IMR-90 (cell line): ENCODE data around the gene ZNF524. TPM values are rescaled to one million over a fixed set of nuclear protein-coding genes. Genes with fewer than 3 reads are reported as not detected.

Experiments
- ATAC-seq: fragments of 200-7000 bp; cut with Tn5 transposase; 2 replicates; pipeline ENCODE4 v1.9.1; 2020; ENCODE audit warnings: low read depth, mild to moderate bottlenecking, moderate library complexity
- BruUV-seq: library from RNA; stranded (reverse); fragments of 400-500 nt; replicated peaks from 2 replicates; lab custom pipeline; 2021; lab: Mats Ljungman, UMichigan
- CTCF ChIA-PET: fragments of 300-600 bp; formaldehyde crosslinking; extraction: SDS; loops from one replicate; lab custom pipeline; 2021; ENCODE audit warnings: antibody characterized with exemption; lab: Yijun Ruan, JAX
- POLR2A ChIA-PET: fragments of 300-600 bp; sonication (Branson Sonifier 250); formaldehyde crosslinking; loops from one replicate; lab custom pipeline; 2022; ENCODE audit warnings: antibody characterized with exemption; ENCODE audit not compliant: unreplicated experiment; lab: Charles Lee
- DNase-seq: peaks from one replicate; pipeline ENCODE4 v3.0.0; 2013
- H2AFZ ChIP-seq: replicated peaks from 2 replicates; pipeline ENCODE3; 2013; ENCODE audit warnings: low read length, mild to moderate bottlenecking; ENCODE audit not compliant: poor library complexity
- H2AK5ac ChIP-seq: 2 replicates; pipeline ENCODE4 v1.6.1; 2013; ENCODE audit warnings: low read depth, low read length, inconsistent platforms
- H2AK9ac ChIP-seq: replicated peaks from 2 replicates; pipeline ENCODE3; 2013; ENCODE audit warnings: mild to moderate bottlenecking, low read depth, low read length, moderate library complexity; ENCODE audit not compliant: poor library complexity
- H2BK120ac ChIP-seq: 2 replicates; pipeline ENCODE4 v1.6.1; 2013; ENCODE audit warnings: low read depth, low read length, inconsistent platforms
- H2BK15ac ChIP-seq: 3 replicates; pipeline ENCODE4 v1.6.1; 2013; ENCODE audit warnings: low read depth, low read length, inconsistent platforms
- H2BK20ac ChIP-seq: 2 replicates; pipeline ENCODE4 v1.6.1; 2013; ENCODE audit warnings: low read depth, mild to moderate bottlenecking, inconsistent platforms, low read length, moderate library complexity
- H2BK5ac ChIP-seq: 2 replicates; pipeline ENCODE4 v1.6.1; 2013; ENCODE audit warnings: mild to moderate bottlenecking, low read depth, low read length, inconsistent platforms; ENCODE audit not compliant: poor library complexity, severe bottlenecking
- H3K14ac ChIP-seq: replicated peaks from 2 replicates; pipeline ENCODE4 v1.6.1; 2013; ENCODE audit warnings: low read depth, low read length, inconsistent platforms
- H3K18ac ChIP-seq: 2 replicates; pipeline ENCODE4 v1.6.1; 2013; ENCODE audit warnings: low read depth, low read length, control low read depth
- H3K23ac ChIP-seq: 2 replicates; pipeline ENCODE4 v1.6.1; 2013; ENCODE audit warnings: low read depth, low read length, inconsistent platforms
- H3K27ac ChIP-seq: 2 replicates; pipeline ENCODE4 v1.5.1; 2013; ENCODE audit warnings: mild to moderate bottlenecking, control low read depth, low read length; ENCODE audit not compliant: insufficient read depth
- H3K27me3 ChIP-seq: 2 replicates; pipeline ENCODE4 v1.6.1; 2013; ENCODE audit warnings: low read length; ENCODE audit not compliant: control insufficient read depth, insufficient read depth
- H3K36me3 ChIP-seq: 2 replicates; pipeline ENCODE4 v1.6.1; 2013; ENCODE audit warnings: low read length, mixed read lengths; ENCODE audit not compliant: control insufficient read depth, insufficient read depth
- H3K4ac ChIP-seq: 2 replicates; pipeline ENCODE4 v1.6.1; 2013; ENCODE audit warnings: low read depth, low read length, inconsistent platforms
- H3K4me1 ChIP-seq: 2 replicates; pipeline ENCODE4 v1.6.1; 2013; ENCODE audit warnings: low read length, mixed read lengths; ENCODE audit not compliant: control insufficient read depth, insufficient read depth
- H3K4me2 ChIP-seq: 2 replicates; pipeline ENCODE4 v1.6.1; 2013; ENCODE audit warnings: low read depth, mild to moderate bottlenecking, control low read depth, low read length, moderate library complexity
- H3K4me3 ChIP-seq: 2 replicates; pipeline ENCODE4 v1.5.1; 2013; ENCODE audit warnings: low read depth, mild to moderate bottlenecking, control low read depth, low read length, moderate library complexity; ENCODE audit not compliant: insufficient read depth
- H3K56ac ChIP-seq: 2 replicates; pipeline ENCODE4 v1.6.1; 2013; ENCODE audit warnings: low read length, inconsistent platforms; ENCODE audit not compliant: insufficient read depth; ENCODE audit errors: extremely low read depth
- H3K79me1 ChIP-seq, 2 experiments: 2 replicates each; pipeline ENCODE4 v1.6.1; 2013; ENCODE audit warnings: low read length in 2 of 2, inconsistent platforms in 1 of 2, low read depth in 1 of 2
- H3K9ac ChIP-seq: 2 replicates; pipeline ENCODE4 v1.6.1; 2013; ENCODE audit warnings: low read depth, low read length, control low read depth
- H3K9me1 ChIP-seq: 2 replicates; pipeline ENCODE4 v1.6.1; 2013; ENCODE audit warnings: low read length, inconsistent platforms; ENCODE audit not compliant: insufficient read depth
- H3K9me3 ChIP-seq: 2 replicates; pipeline ENCODE4 v1.6.1; 2013; ENCODE audit warnings: low read length; ENCODE audit not compliant: control insufficient read depth, insufficient read depth
- H4K20me1 ChIP-seq: 2 replicates; pipeline ENCODE4 v1.6.1; 2013; ENCODE audit warnings: low read length, inconsistent platforms; ENCODE audit not compliant: insufficient read depth
- H4K5ac ChIP-seq: 2 replicates; pipeline ENCODE4 v1.6.1; 2013; ENCODE audit warnings: mild to moderate bottlenecking, low read depth, low read length, control low read depth
- H4K8ac ChIP-seq, 2 experiments: 2 replicates each; pipeline ENCODE4 v1.6.1; 2013; ENCODE audit warnings: low read depth in 2 of 2, low read length in 2 of 2, control low read depth in 1 of 2, inconsistent platforms in 1 of 2
- H4K91ac ChIP-seq: 2 replicates; pipeline ENCODE4 v1.6.1; 2013; ENCODE audit warnings: low read depth, low read length, inconsistent platforms; ENCODE audit not compliant: insufficient read depth
- BHLHE40 ChIP-seq: fragments of 150-350 bp; IDR thresholded peaks from 2 replicates; pipeline ENCODE4 v1.6.1; 2016; ENCODE audit warnings: mild to moderate bottlenecking, low read depth, low read length
- CEBPB ChIP-seq: IDR thresholded peaks from 2 replicates; pipeline ENCODE4 v1.6.1; 2012; ENCODE audit warnings: low read depth, low read length, improper control_type of control experiment
- ELK1 ChIP-seq: fragments of 150-350 bp; IDR thresholded peaks from 2 replicates; pipeline ENCODE4 v1.6.1; 2016; ENCODE audit warnings: low read depth, mild to moderate bottlenecking, low read length, moderate library complexity, borderline replicate concordance
- MAFK ChIP-seq: IDR thresholded peaks from 2 replicates; pipeline ENCODE4 v1.6.1; 2012; ENCODE audit warnings: low read depth, low read length, improper control_type of control experiment
- MXI1 ChIP-seq: IDR thresholded peaks from 2 replicates; pipeline ENCODE4 v1.6.1; 2012; ENCODE audit warnings: low read depth, mild to moderate bottlenecking, low read length, moderate library complexity, borderline replicate concordance
- POLR2A ChIP-seq: IDR thresholded peaks from 2 replicates; pipeline ENCODE4 v1.6.1; 2012; ENCODE audit warnings: mild to moderate bottlenecking, low read depth, low read length
- RAD21 ChIP-seq: IDR thresholded peaks from 2 replicates; pipeline ENCODE4 v1.6.1; 2012; ENCODE audit warnings: low read length, improper control_type of control experiment
- RCOR1 ChIP-seq: IDR thresholded peaks from 2 replicates; pipeline ENCODE4 v1.6.1; 2012; ENCODE audit warnings: mild to moderate bottlenecking, low read length, improper control_type of control experiment; ENCODE audit not compliant: insufficient replicate concordance
- RFX5 ChIP-seq: IDR thresholded peaks from 2 replicates; pipeline ENCODE4 v1.8.0; 2012; ENCODE audit warnings: low read depth, mild to moderate bottlenecking, low read length, moderate library complexity
- SMC3 ChIP-seq: fragments of 150-350 bp; IDR thresholded peaks from 2 replicates; pipeline ENCODE4 v1.6.1; 2016; ENCODE audit warnings: low read depth, mild to moderate bottlenecking, antibody characterized with exemption, low read length, moderate library complexity
- WGBS, 2 experiments: methylation state at CpG; one replicate each; pipeline versions ENCODE4 v1.1.5 to v1.1.7; 2013; ENCODE audit warnings: missing lambda C conversion rate in 2 of 2; ENCODE audit not compliant: insufficient read length in 1 of 2; ENCODE audit errors: extremely low coverage in 2 of 2; 5-methylcytosine and 5-hydroxymethylcytosine counted together
- dilution Hi-C: fragments of 300-500 bp; cut with HindIII; formaldehyde crosslinking; loops from one replicate; pipeline ENCODE4 v1.14.3; 2018; ENCODE audit warnings: low sequenced_read_pairs; ENCODE audit not compliant: unreplicated experiment
- in situ Hi-C: fragments of 300-500 bp; cut with MboI; formaldehyde crosslinking; loops from 3 replicates; pipeline ENCODE4 v1.14.3; 2019; ENCODE audit warnings: low sequenced_read_pairs, inconsistent platforms, mixed read lengths
- intact Hi-C: fragments of 100-400 bp; cut with micrococcal nuclease; formaldehyde crosslinking; loops from 2 replicates; pipeline ENCODE4 v1.10.0; 2022
- polyA plus RNA-seq, 3 experiments: library from polyadenylated mRNA; depleted of rRNA; stranded (reverse); fragments of >200 nt; gene quantifications; 2 replicates each; pipeline ENCODE4 v1.2.3, GENCODE V29; 2012; ENCODE audit warnings: low replicate concordance in 1 of 3
- total RNA-seq: library from RNA; depleted of rRNA; stranded (reverse); fragments of >200 nt; gene quantifications from 2 replicates; pipeline ENCODE4 v1.2.3, GENCODE V29; 2012
- TF ChIP-seq, protein P1 (sequence below): conservative IDR thresholded peaks from 2 replicates; pipeline ENCODE4 v1.5.1; 2012; ENCODE audit warnings: mild to moderate bottlenecking, low read depth, low read length, improper control_type of control experiment
- TF ChIP-seq, protein P2 (sequence below): fragments of 150-350 bp; IDR thresholded peaks from 2 replicates; pipeline ENCODE4 v1.6.1; 2017; ENCODE audit warnings: mild to moderate bottlenecking, antibody characterized with exemption, low read length, low read depth

ZNF524 gene
- total and polyA plus RNA-seq, 2 of the 4 experiments (the other 2 are of a cell fraction) = 2.3 to 6.6 TPM

DNA sequence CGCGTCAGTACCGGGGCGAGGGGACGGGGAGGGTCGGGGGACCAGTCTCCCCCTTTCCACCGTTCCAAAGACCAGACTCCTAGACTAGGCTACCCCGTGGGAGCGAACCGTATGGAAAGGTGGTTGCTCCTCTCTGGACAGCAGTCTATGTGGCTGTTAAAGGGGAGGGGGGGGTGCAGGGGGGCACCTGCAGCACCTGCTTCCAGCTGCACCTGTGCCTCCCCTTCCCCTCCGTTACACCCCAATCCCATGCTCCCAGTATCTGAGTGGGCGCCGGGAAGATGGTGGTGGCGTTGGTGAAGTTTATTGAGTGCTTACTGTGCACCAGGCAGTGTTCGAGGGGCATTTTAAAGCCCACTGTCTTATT is 557 bp downstream of the ZNF524 start:
- H3K36me3 ChIP-seq = peaks cover 11% of the 10 kb centered on the region
- H3K27me3 ChIP-seq = no peaks in the 10 kb centered on the region
- dilution Hi-C loops (no loop called here), in situ Hi-C loops (no loop called here), intact Hi-C loops (no loop called here)
- ChIA-PET CTCF (no interaction called here), POLR2A (interaction anchor here (1.4 kb wide), 1 partner anchor 20 kb away, joined by 8 read pairs; the partner anchor contains the start of gene ZNF579)
- peak overlapping the region; percentile 56 for H3K4me3 ChIP-seq
- no peak overlapping the region for H2BK120ac ChIP-seq
- H3K4me1 ChIP-seq = peaks cover 4% of the 10 kb centered on the region; the same call in 1 of the 2 replicates
- no peaks in the 10 kb centered on the region for H3K9me3 ChIP-seq
- no TSS peak for BruUV-seq
- ATAC-seq (no peak), DNase-seq (no peak)
- peak overlapping the region; percentile 77 for H3K14ac ChIP-seq
- WGBS, 2 experiments = 63% methylated on average over 2 of the region's 15 CpGs; no CpG with 5 or more reads in 1 of the 2 experiments
- 0 out of 3 replicates have a peak overlapping the region, but pooled peaks have one; percentile 23 for H2BK15ac ChIP-seq
- peak overlapping the region; percentile 97 for H2AK5ac ChIP-seq
- peak overlapping the region; percentile 48 to 85 for H4K8ac ChIP-seq
- H3K4ac ChIP-seq = peak overlapping the region; percentile 67
- H3K56ac ChIP-seq = peak overlapping the region; percentile 66; the same call in 1 of the 2 replicates
- peak overlapping the region; percentile 98 for H2AK9ac ChIP-seq
- H3K27ac ChIP-seq = peak overlapping the region; percentile 53
- no peak overlapping the region for H2BK20ac ChIP-seq
- H3K4me2 ChIP-seq = peak overlapping the region; percentile 89
- H2BK5ac ChIP-seq = peak overlapping the region; percentile 76
- H3K23ac ChIP-seq = peak overlapping the region; percentile 69
- peaks cover 7% of the 10 kb centered on the region; the same call in 1 of the 2 replicates for H4K20me1 ChIP-seq
- peaks cover 19 to 36% of the 10 kb centered on the region in 2 experiments for H3K79me1 ChIP-seq
- peak overlapping the region; percentile 86 for H2AFZ ChIP-seq
- peak overlapping the region; percentile 85 for H3K9ac ChIP-seq
- peak overlapping the region; percentile 59; the same call in 1 of the 2 replicates for H3K18ac ChIP-seq
- H3K9me1 ChIP-seq = peaks cover 13% of the 10 kb centered on the region
- TF ChIP-seq RAD21 = no peak
- TF ChIP-seq POLR2A = no peak
- TF ChIP-seq RFX5 = no peak
- TF ChIP-seq RCOR1 = no peak
- TF ChIP-seq, protein P1, sequence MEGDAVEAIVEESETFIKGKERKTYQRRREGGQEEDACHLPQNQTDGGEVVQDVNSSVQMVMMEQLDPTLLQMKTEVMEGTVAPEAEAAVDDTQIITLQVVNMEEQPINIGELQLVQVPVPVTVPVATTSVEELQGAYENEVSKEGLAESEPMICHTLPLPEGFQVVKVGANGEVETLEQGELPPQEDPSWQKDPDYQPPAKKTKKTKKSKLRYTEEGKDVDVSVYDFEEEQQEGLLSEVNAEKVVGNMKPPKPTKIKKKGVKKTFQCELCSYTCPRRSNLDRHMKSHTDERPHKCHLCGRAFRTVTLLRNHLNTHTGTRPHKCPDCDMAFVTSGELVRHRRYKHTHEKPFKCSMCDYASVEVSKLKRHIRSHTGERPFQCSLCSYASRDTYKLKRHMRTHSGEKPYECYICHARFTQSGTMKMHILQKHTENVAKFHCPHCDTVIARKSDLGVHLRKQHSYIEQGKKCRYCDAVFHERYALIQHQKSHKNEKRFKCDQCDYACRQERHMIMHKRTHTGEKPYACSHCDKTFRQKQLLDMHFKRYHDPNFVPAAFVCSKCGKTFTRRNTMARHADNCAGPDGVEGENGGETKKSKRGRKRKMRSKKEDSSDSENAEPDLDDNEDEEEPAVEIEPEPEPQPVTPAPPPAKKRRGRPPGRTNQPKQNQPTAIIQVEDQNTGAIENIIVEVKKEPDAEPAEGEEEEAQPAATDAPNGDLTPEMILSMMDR = no peak
- no peak for TF ChIP-seq ELK1
- TF ChIP-seq CEBPB = no peak
- no peak for TF ChIP-seq BHLHE40
- TF ChIP-seq SMC3 = no peak
- TF ChIP-seq MAFK = no peak
- TF ChIP-seq, protein P2, sequence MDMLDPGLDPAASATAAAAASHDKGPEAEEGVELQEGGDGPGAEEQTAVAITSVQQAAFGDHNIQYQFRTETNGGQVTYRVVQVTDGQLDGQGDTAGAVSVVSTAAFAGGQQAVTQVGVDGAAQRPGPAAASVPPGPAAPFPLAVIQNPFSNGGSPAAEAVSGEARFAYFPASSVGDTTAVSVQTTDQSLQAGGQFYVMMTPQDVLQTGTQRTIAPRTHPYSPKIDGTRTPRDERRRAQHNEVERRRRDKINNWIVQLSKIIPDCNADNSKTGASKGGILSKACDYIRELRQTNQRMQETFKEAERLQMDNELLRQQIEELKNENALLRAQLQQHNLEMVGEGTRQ = no peak
- TF ChIP-seq MXI1 = no peak
- peak overlapping the region; percentile 16 for H4K5ac ChIP-seq
- H4K91ac ChIP-seq = peak overlapping the region; percentile 86
